ENCODE measurements around the gene KLK14.

DNA sequence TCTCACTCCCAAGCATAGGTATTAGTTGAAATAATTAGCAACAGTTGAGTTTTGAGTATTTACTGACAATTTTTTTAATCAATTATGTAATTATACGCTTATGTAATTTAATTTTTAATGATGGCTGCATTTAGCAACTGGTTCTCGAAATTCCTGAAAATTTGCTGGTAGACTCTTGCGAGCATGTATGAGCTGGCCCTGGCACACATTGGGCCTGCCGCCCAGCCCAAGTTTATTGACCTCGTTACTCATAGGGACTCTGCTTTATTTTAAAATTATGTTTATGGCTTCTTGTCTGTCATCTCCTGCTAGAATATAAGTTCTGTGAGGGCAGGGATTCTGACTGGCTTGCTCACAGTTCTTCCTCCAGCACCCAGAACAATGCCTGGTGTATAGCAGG is 6.7 kb downstream of the KLK14 start:
- TF ChIP-seq, protein P1, sequence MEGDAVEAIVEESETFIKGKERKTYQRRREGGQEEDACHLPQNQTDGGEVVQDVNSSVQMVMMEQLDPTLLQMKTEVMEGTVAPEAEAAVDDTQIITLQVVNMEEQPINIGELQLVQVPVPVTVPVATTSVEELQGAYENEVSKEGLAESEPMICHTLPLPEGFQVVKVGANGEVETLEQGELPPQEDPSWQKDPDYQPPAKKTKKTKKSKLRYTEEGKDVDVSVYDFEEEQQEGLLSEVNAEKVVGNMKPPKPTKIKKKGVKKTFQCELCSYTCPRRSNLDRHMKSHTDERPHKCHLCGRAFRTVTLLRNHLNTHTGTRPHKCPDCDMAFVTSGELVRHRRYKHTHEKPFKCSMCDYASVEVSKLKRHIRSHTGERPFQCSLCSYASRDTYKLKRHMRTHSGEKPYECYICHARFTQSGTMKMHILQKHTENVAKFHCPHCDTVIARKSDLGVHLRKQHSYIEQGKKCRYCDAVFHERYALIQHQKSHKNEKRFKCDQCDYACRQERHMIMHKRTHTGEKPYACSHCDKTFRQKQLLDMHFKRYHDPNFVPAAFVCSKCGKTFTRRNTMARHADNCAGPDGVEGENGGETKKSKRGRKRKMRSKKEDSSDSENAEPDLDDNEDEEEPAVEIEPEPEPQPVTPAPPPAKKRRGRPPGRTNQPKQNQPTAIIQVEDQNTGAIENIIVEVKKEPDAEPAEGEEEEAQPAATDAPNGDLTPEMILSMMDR (IDR thresholded peaks at IDR 0.05; ENCODE audit: poor library complexity, severe bottlenecking) = no peak
- TF ChIP-seq RAD21 (conservative IDR thresholded peaks at IDR 0.05) = no peak
